Inferior parietal cortex (tissue), 1 donor: ENCODE measurements around the gene CAPS2.
A peak's percentile ranks its signal among the peaks of the same experiment; 100 is the strongest.

Experiments used
- DNase-seq: peaks from one replicate; pipeline ENCODE4 v3.0.0-alpha.2; 2016; ENCODE audit errors: extremely low spot score

The CAPS2 gene

GRCh38 chr12:75305412-75306332, 24.5 kb downstream of the CAPS2 start:
- DNase-seq, result no peak

GRCh38 chr12:75302781-75303180, 27.3 kb downstream of the CAPS2 start:
- no peak for DNase-seq

- no peak for DNase-seq
Observed at GRCh38 chr12:75302225-75302624, 27.9 kb downstream of the CAPS2 start.

- DNase-seq, result no peak
Observed at GRCh38 chr12:75294797-75295196, 35.3 kb downstream of the CAPS2 start.

- no peak for DNase-seq
Observed at GRCh38 chr12:75294336-75294735, 35.8 kb downstream of the CAPS2 start.

GRCh38 chr12:75291014-75291413, 39.1 kb downstream of the CAPS2 start:
- no peak for DNase-seq

- peak; percentile 58 for DNase-seq
Observed at GRCh38 chr12:75289753-75290152, 40.4 kb downstream of the CAPS2 start.

GRCh38 chr12:75288860-75289259, 41.3 kb downstream of the CAPS2 start:
- DNase-seq, result no peak

GRCh38 chr12:75275702-75276101, 54.4 kb downstream of the CAPS2 start:
- no peak for DNase-seq

GRCh38 chr12:75271576-75271975, 58.5 kb downstream of the CAPS2 start:
- DNase-seq, result no peak

- DNase-seq, result no peak
Observed at GRCh38 chr12:75270157-75270556, 60.0 kb downstream of the CAPS2 start.

- DNase-seq, result no peak
Observed at GRCh38 chr12:75269209-75269608, 60.9 kb downstream of the CAPS2 start.

- DNase-seq, result no peak
Observed at GRCh38 chr12:75260316-75260715, 69.8 kb downstream of the CAPS2 start.

GRCh38 chr12:75259143-75259542, 71.0 kb downstream of the CAPS2 start:
- DNase-seq, result no peak

GRCh38 chr12:75257510-75257909, 72.6 kb downstream of the CAPS2 start:
- DNase-seq, result no peak

GRCh38 chr12:75245108-75245507, 85.0 kb downstream of the CAPS2 start:
- DNase-seq, result no peak

GRCh38 chr12:75239987-75240386, 90.1 kb downstream of the CAPS2 start:
- DNase-seq, result no peak

- no peak for DNase-seq
Observed at GRCh38 chr12:75236206-75236605, 93.9 kb downstream of the CAPS2 start.

- DNase-seq, result no peak
Observed at GRCh38 chr12:75227132-75227531, 103.0 kb downstream of the CAPS2 start.
